ENCODE results near the gene TPCN1. TPM values are rescaled to one million over a fixed set of nuclear protein-coding genes. Genes with fewer than 3 reads are reported as not detected.

TPCN1 gene
- total RNA-seq, 1 experiment from 2014 or later, result 91.1 TPM

DNA sequence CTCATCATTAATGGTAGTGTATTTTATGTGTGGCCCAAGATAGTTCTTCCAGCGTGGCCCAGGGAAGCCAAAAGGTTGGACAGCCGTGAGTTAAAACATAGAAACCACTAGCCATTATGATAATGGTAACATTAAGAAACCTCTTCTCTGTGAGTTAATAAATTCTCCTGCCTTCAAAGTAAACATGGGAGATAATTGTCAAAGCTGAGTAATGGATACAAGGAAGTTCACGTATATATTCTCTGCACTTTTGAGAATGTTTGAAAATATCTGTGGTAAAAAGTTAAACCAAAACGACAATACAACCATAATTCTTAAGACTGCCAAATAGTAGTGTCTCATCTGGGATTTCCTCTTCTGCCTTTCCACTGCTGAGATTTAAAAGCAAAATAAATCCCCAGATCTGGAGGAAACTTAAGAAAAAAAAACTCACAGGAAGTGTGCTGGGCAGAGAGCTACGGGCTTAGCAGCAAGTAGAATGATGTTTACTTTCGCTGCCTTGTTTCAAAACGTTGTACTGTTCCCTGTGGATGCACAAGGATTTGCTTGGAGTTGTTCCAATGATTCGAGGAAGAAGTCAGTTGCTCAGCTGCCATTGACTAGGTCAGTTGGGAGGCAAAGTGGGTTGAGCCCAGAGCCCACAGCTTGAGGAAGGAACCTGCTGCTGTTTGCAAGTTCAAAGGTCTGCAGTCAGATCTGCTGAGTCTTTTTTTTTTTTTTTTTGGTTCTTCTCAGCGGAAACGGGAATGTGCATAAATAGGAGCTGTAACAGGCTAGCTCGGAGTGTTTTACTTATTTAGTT, 1.7 kb downstream of the TPCN1 start:
- H3K27me3 Mint-ChIP-seq (ENCODE audit: unreplicated experiment), result no peaks in the 10 kb centered on the region
- peaks cover 41% of the 10 kb centered on the region for H3K36me3 Mint-ChIP-seq (ENCODE audit: insufficient read depth, unreplicated experiment)
- H3K27ac Mint-ChIP-seq (ENCODE audit: unreplicated experiment), result peak overlapping the region; percentile 98
- TF ChIP-seq, protein P1, sequence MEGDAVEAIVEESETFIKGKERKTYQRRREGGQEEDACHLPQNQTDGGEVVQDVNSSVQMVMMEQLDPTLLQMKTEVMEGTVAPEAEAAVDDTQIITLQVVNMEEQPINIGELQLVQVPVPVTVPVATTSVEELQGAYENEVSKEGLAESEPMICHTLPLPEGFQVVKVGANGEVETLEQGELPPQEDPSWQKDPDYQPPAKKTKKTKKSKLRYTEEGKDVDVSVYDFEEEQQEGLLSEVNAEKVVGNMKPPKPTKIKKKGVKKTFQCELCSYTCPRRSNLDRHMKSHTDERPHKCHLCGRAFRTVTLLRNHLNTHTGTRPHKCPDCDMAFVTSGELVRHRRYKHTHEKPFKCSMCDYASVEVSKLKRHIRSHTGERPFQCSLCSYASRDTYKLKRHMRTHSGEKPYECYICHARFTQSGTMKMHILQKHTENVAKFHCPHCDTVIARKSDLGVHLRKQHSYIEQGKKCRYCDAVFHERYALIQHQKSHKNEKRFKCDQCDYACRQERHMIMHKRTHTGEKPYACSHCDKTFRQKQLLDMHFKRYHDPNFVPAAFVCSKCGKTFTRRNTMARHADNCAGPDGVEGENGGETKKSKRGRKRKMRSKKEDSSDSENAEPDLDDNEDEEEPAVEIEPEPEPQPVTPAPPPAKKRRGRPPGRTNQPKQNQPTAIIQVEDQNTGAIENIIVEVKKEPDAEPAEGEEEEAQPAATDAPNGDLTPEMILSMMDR (IDR thresholded peaks at IDR 0.05; ENCODE audit: unreplicated experiment), result no peak
- H3K9me3 Mint-ChIP-seq (ENCODE audit: low read depth, unreplicated experiment), result no peaks in the 10 kb centered on the region
- peak overlapping the region; percentile 85 for H3K4me3 Mint-ChIP-seq (ENCODE audit: low read depth, unreplicated experiment)
- BruUV-seq (replicated peaks), result TSS peak; percentile 40
- peak; percentile 64 for DNase-seq
- peaks cover 7% of the 10 kb centered on the region for H3K4me1 Mint-ChIP-seq (ENCODE audit: low read depth, unreplicated experiment)
- intact Hi-C loops (cut with micrococcal nuclease; ENCODE audit: unreplicated experiment), result loop anchor here (2.0 kb wide), 1 partner anchor 18 kb away; no protein-coding TSS in a partner anchor
- CTCF ChIA-PET, result interaction anchor here (0.6 to 2.3 kb wide), 7 partner anchors 18 to 75 kb away, joined by 4 to 8 read pairs (median 7); no protein-coding TSS in a partner anchor

DNA sequence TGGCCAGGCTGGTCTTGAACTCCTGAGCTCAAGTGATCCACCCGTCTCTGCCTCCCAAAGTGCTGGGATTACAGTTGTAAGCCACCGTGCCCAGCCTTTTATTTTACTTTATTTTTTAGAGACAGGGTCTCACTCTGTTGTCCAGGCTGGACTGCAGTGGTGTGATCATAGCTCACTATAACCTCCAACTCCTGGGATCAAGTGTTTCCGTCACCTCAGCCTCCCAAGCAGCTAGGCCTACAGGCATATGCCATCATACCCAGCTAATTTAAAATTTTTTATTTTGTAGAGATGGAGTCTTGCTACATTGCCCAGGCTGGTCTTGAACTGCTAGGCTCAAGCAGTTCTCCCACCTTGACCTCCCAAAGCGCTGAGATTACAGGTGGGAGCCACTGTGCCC, 3.7 kb downstream of the TPCN1 start:
- DNase-seq, result no peak
- H3K9me3 Mint-ChIP-seq (ENCODE audit: low read depth, unreplicated experiment), result no peaks in the 10 kb centered on the region
- TF ChIP-seq, protein P1 (IDR thresholded peaks at IDR 0.05; ENCODE audit: unreplicated experiment), result no peak
- CTCF ChIA-PET, result interaction anchor here (1.8 kb wide), 1 partner anchor 17 kb away, joined by 6 read pairs; no protein-coding TSS in a partner anchor
- intact Hi-C loops (cut with micrococcal nuclease; ENCODE audit: unreplicated experiment), result no loop called here
- peaks cover 54% of the 10 kb centered on the region for H3K36me3 Mint-ChIP-seq (ENCODE audit: insufficient read depth, unreplicated experiment)
- no peak overlapping the region for H3K4me3 Mint-ChIP-seq (ENCODE audit: low read depth, unreplicated experiment)
- H3K27me3 Mint-ChIP-seq (ENCODE audit: unreplicated experiment), result no peaks in the 10 kb centered on the region
- H3K4me1 Mint-ChIP-seq (ENCODE audit: low read depth, unreplicated experiment), result peaks cover 13% of the 10 kb centered on the region
- no peak overlapping the region for H3K27ac Mint-ChIP-seq (ENCODE audit: unreplicated experiment)
- BruUV-seq (replicated peaks), result no TSS peak

DNA sequence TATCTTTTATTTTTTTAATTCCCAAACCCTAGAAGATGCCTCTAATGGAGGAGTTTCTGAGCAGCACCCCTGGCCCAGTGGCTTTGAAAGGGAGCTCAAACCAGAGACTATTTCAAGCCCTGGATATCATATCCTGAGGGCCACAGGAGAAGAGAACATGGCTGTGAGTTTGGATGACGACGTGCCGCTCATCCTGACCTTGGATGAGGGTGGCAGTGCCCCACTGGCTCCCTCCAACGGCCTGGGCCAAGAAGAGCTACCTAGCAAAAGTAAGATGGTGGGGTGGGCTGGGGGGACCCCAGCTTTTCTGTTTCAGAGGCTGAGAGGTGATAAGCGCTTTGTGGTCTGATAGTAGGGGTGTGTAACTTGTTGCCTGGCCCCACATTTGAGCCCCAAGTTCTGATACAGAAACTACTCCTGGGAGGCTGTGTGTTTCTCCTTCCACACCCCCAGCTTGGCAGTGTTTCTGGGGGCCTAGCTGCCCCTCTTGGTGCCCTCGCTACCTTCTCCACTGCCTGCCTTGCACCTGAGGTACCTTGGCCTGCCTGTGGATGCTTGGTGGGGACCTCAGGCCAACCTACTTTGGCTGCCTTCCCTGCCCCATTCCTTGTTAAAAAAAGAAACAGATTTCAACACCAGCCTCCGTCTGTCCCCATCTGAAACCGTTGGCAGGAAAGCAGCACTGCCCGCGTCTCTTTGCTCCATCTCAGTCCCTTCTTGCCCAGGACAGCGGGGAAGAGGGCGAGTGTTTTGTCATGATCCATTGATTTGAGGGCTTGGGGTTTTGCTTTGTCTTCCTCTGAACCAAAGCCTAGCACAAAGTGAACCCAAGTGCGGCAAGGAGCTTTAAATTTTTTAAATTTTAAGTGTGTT, 5.7 kb downstream of the TPCN1 start:
- no TSS peak for BruUV-seq (replicated peaks)
- CTCF ChIA-PET, result no interaction called here
- TF ChIP-seq, protein P1 (IDR thresholded peaks at IDR 0.05; ENCODE audit: unreplicated experiment), result no peak
- peaks cover 33% of the 10 kb centered on the region for H3K4me1 Mint-ChIP-seq (ENCODE audit: low read depth, unreplicated experiment)
- no peaks in the 10 kb centered on the region for H3K27me3 Mint-ChIP-seq (ENCODE audit: unreplicated experiment)
- no peak for DNase-seq
- intact Hi-C loops (cut with micrococcal nuclease; ENCODE audit: unreplicated experiment), result no loop called here
- no peak overlapping the region for H3K4me3 Mint-ChIP-seq (ENCODE audit: low read depth, unreplicated experiment)
- peaks cover 51% of the 10 kb centered on the region for H3K36me3 Mint-ChIP-seq (ENCODE audit: insufficient read depth, unreplicated experiment)
- H3K9me3 Mint-ChIP-seq (ENCODE audit: low read depth, unreplicated experiment), result no peaks in the 10 kb centered on the region
- H3K27ac Mint-ChIP-seq (ENCODE audit: unreplicated experiment), result peak overlapping the region; percentile 33

DNA sequence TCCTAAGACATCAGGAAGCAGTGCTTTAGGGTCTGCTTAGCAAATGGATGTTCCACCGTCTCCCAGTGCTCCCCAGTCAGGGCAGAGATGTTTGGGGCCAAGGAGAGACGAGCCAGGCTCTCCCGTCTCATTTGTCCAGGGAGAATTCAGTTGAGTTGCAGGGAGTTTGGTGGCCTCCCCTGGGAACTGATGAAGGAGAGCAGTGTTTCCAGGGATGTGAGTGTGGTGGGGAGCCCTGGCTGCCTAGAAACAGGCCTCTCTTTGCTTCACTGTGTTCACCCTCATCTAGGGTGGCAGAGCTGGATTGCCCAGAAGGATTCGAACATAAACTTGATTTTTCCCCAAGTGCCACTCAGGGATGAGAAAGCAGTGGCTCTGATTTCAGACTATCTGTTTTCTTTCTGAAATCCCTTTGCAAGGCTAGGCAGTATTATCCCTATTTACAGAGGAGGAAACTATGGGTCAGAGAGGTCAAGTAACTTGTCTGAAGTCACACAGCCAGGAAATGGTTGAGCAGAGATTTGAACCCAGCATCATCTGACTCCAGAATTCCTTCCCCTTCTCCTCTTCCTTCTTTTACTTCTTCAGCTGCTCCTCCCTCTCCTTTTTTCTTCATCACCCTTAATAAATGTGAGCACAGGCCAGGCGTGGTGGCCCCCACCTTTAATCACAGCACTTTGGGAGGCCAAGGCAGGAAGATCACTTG, 6.6 kb downstream of the TPCN1 start:
- no TSS peak for BruUV-seq (replicated peaks)
- H3K4me1 Mint-ChIP-seq (ENCODE audit: low read depth, unreplicated experiment), result peaks cover 34% of the 10 kb centered on the region
- H3K9me3 Mint-ChIP-seq (ENCODE audit: low read depth, unreplicated experiment), result no peaks in the 10 kb centered on the region
- no peak for DNase-seq
- peak overlapping the region; percentile 33 for H3K27ac Mint-ChIP-seq (ENCODE audit: unreplicated experiment)
- H3K27me3 Mint-ChIP-seq (ENCODE audit: unreplicated experiment), result no peaks in the 10 kb centered on the region
- CTCF ChIA-PET, result no interaction called here
- H3K4me3 Mint-ChIP-seq (ENCODE audit: low read depth, unreplicated experiment), result no peak overlapping the region
- intact Hi-C loops (cut with micrococcal nuclease; ENCODE audit: unreplicated experiment), result no loop called here
- TF ChIP-seq, protein P1 (IDR thresholded peaks at IDR 0.05; ENCODE audit: unreplicated experiment), result no peak
- peaks cover 46% of the 10 kb centered on the region for H3K36me3 Mint-ChIP-seq (ENCODE audit: insufficient read depth, unreplicated experiment)
